HG02938 (cell line): ENCODE data around the gene ZNF143.
A peak's percentile ranks its signal among the peaks of the same experiment; 100 is the strongest.
"Not testable (repeated sequence)": the region's sequence is repeated elsewhere in the genome, so short reads cannot be mapped to it uniquely, and the experiment has no call there.

Source experiments
- ATAC-seq: cut with Tn5 transposase; IDR thresholded peaks from one replicate; pipeline ENCODE4 v1.9.1; 2021; ENCODE audit warnings: mild to moderate bottlenecking, moderate library complexity; ENCODE audit not compliant: unreplicated experiment

Gene ZNF143

DNA sequence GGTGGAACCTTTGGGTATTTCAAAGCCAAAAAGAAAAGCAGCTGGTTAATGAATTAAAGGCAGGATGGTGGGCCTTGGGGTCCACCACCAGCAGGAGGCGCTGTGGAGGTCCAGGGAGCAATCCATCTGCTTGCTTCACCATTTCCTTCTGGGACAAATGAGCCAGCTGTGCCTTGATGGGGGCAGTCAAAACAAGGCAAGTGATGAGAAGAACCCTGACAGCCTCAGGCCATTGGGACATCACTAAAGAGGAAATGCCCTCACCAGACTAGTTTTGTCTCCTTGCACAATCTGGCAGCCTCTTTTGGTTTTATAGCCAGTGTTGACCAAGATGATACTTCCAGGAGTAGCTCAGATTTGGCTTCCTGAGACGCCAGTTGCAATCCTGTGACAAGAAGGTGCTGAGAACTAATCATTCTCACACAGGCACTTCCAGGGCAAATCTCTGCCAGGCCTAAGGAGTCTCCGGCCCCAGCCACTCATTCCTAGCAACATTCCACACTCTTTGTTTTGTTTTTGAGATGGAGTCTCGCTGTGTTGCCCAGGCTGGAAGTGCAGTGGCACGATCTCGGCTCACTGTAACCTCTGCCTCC is 74.5 kb downstream of the ZNF143 start:
- ATAC-seq = no peak

DNA sequence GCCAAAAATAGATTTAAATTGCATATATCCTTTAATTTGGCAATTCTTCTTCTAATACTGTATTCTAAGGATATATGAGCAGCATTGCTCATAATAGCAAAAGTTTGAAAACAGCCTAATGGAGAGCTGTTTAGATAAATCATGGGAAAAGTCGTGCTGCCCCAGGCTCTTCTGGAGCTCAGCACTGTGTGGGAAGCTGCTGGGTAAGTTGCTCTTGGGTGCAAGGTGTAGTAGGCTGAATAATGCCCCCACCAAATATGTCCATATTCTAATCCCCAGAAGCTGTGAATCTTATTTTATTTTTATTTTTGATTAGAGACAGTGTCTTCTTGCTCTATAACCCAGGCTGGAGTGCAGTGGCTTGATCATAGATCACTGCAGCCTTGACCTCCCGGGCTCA is 77.7 kb downstream of the ZNF143 start:
- ATAC-seq = no peak

DNA sequence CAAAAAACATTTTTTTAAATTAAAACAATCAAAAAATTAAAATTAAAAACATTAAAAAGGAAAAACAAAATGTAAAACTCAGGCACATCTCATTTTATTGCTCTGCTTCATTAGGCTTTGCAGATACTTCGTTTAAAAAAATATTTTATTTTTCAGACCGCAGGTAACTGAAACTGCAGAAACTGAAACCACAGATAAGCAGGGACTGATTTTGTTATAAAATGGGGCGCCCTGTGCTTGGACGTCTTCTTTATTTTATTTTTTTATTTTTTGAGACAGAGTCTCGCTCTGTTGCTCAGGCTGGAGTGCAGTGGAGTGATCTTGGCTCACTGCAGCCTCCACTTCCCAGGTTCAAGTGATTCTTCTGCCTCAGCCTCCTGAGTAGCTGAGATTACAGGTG is 88.4 kb downstream of the ZNF143 start:
- not testable (repeated sequence) for ATAC-seq

DNA sequence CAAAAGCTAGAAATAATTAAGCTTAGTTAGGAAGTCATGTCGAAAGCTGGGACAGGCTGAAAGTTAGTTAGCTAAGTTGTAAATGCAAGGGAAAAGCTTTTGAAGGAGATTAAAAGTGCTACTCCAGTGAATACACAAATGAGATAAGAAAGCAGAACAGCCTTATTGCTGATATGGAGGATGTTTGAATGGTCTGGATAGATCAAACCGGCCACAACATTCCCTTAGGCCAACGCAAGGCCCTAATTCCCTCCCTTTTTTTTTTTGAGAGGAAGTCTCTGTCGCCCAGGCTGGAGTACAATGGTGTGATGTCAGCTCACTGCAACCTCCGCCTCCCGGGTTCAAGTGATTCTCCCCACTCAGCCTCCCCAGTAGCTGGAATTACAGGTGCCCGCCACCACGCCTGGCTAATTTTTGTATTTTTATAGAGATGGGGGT is 89.4 kb downstream of the ZNF143 start:
- ATAC-seq = no peak

DNA sequence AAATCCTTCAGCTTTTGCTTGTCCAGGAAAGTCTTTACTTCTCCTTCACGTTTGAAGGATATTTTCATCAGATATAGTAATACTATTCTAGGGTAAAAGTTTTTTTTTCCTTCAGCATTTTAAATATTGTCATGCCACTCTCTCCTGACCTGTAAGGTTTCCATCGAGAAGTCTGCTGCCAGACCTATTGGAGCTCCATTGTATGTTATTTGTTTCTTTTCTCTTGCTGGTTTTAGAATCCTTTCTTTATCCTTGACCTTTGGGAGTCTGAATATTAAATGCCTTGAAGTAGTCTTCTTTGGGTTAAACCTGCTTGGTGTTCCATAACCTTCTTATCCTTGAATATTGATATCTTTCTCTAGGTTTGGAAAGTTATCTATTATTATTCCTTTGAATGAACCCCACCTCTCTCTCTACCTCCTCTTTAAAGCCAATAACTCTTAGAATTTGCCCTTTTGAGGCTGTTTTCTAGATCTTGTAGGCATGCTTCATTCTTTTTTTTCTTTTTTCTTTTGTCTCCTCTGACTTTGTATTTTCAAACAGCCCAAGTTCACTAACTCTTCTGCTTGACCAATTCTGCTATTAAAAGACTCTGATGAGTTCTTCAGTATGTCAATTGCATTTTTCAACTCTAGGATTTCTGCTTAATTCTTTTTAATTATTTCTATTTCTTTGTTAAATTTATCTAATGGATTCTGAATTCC is 100.6 kb downstream of the ZNF143 start:
- ATAC-seq = no peak

DNA sequence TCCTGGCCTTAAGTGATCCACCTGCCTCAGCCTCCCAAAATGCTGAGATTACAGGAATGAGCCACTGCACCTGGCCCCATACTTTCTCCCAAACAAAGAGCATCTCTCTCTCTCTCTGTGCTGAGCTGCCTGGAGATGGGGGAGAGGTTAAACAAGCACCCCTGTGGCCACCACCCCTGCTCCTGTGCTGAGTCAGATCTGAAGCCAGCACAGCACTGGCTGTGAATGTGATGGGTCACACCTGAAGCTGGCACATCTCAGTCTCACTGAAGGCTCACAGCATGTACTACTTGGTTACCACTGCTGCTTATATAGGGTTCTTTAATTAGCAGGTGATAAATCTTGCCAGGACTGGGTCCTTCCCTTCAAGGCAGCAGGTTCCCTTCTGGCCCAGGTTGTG is 101.9 kb downstream of the ZNF143 start:
- ATAC-seq = no peak

DNA sequence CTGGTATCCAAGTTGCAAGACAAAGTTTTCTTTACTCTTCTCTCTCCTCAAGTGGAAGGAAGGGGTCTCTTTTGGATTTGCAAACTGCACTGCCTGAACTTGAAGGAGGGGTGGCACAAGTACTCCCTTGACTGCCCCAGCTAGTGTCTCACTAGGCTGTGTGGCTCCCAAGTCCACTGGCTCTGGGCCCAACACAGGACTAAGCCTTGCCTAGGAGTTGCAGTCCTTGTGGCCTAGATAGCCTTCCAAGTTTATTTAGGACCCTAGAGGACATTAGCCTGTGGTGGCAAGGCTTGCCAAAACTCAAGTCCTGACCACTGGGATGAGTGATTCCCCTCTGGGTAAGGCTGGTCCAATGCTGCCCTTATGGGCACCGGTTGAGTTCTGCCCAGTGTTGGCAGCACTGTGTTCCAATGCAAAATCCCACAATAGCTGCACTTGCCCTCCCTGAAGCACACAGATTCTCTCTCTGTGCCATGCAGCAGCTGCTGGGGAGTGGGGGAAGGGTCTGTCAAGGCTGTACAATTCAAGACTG is 102.5 kb downstream of the ZNF143 start:
- no peak for ATAC-seq

DNA sequence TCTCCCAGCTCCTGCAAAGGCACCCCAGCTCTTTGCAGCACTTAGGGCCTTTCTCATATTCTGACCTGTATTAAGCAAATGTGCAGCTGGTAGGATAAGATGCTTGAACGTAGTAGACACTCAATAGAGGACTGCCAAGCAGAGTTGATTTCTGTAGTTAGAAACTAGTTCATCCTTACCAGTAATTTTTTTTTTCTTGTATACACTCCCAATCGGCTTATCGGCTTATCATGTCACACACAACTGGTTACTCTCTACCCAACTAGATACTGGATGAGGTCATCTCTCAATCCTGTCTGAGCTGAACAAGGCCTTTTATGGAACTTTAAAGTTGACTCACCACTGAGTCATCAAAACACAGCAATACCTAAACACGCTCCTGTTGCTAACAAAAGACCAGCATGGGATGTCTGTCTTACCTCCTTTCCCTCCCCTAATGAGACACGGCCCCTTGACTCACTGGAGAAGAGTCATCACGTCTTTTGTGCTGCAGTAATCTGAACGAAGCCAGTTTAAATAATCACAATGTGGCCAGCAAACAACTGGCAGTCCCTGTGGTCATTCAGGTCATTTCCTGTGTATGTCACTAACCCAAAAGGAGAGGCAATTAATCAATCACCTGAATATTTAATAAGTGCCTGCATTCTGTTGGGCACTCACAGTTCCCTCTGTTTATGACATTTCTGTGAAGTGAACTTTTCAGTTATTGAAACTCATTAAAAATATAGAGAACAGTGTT is 105.2 kb downstream of the ZNF143 start:
- ATAC-seq = peak; percentile 96

DNA sequence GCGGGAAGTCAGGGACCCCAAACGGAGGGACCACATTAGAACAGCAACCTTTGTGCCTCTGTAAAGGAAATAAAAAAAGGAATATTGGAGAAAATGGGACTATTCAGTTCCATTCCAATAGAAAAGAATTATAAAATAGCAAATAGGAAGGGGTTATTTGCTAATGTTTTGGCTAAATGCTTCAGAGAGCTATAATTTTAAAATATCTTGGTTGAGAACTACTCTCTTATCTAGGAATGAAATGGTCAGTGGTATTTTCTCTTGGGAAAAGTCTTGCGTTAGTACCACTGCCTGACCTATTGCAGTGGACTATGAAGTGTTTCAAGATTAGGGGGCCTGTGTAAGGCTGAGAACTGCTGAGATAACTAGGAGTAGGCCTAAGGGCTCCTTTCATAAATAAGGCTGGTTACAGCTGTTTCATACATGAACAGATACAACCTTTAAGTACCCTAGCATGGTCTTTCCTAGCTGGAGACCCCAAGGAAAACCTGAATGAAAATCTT is 105.8 kb downstream of the ZNF143 start:
- ATAC-seq = no peak

DNA sequence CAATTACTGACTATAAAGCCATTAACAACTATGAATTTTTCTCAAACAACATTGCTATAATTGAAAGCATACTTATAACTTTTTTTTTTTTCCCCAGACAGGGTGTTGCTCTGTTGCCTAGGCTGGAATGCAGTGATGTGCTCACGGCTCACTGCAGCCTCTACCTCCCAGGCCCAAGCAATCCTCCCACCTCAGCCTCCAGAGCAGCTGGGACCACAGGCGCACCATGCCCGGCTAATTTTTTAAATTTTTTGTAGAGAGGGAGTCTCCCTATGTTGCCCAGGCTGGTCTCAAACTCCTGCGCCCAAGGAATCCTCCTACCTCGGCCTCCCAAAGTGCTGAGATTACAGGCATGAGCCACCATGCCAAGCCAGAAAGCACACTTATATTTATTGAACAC is 106.6 kb downstream of the ZNF143 start:
- no peak for ATAC-seq

DNA sequence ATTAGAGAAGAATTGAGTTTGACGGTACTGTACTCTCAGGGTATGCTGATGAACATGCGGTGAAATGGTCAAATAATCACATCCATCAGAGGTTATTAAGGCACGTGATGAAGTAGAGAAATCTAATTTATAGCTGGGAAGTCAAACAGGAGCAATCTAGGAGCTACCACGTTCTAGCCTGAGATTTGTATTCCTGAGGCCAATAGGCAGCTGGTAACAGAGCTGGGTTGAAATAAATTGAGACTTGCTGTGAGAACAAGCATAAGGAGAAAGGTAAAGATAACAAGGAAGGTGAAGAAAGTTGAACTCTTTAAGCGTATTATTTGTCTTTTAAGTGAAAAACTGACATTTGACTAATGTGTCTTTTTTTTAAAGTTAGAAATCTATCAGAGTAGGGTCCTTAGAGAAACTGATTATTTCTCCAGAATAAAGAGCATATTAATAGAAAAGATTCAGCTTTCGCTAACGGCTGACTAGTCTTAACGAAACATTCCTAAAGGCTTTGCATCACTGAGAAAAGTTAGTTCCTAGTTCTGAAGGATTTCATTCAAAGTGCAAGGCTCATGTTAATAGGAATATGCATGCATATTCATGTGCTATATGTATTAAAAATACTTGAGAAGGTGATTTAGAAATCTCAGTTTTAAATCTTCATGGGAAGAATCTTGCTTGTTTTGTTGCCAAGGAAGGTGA is 107.5 kb downstream of the ZNF143 start:
- no peak for ATAC-seq

DNA sequence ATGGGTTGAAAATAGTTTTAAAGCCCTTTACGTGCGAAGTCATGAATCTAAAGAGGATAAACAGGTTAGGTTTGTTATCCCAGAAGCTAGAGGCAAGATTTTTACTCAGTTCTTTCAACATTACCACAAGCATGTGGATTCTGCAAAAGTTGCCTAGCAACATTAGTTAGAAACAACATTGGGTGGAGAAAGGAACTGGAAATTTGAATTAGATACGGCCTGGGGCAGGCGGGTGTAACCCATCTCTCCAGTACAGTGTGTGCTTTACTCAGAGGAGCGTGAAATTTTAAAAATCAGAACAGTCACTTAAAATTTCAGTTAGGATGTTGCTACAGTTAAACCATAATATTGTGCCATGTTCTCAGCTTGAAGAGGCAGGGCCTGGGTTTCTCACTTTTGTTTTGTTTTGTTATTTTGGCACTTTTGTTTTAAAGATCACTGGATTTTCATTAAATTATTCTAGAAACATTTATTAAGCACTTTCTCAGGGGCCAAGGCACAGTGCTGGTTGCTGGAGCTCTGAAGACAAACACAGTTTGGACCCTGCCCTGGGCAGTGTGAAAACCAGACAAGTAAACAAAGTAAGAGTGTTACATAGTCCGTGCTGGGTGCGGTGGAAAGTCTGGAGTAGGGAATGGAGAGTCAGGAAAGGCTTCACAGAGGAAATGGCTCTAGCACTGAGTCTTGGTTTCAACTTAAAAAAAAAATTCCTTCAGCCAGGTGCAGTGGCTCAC is 108.2 kb downstream of the ZNF143 start:
- ATAC-seq = no peak

DNA sequence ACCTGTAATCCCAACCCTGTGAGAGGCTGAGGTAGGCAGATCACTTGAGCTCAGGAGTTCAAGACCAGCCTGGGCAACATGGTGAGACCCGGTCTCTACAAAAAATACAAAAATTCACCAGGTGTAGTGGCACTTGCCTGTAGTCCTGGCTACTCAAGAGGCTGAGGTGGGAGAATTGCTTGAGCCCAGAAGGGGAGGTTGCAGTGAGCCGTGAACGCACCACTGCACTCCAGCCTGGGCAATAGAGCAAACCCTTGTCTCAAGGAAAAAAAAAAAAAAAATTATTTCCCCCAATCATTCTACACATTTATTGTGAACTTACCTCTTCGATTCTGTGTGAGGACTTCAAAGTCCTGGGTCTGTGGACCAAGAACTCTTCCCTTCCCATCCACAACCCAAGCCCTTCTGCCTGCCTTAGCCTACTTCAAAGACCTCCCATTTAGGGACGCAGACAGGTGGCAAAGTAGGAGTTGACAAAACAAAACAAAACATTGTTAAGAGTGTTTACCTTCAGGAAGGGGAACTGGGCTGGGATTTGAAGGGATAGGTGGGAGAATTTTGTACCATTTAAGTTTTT is 108.9 kb downstream of the ZNF143 start:
- ATAC-seq = no peak

DNA sequence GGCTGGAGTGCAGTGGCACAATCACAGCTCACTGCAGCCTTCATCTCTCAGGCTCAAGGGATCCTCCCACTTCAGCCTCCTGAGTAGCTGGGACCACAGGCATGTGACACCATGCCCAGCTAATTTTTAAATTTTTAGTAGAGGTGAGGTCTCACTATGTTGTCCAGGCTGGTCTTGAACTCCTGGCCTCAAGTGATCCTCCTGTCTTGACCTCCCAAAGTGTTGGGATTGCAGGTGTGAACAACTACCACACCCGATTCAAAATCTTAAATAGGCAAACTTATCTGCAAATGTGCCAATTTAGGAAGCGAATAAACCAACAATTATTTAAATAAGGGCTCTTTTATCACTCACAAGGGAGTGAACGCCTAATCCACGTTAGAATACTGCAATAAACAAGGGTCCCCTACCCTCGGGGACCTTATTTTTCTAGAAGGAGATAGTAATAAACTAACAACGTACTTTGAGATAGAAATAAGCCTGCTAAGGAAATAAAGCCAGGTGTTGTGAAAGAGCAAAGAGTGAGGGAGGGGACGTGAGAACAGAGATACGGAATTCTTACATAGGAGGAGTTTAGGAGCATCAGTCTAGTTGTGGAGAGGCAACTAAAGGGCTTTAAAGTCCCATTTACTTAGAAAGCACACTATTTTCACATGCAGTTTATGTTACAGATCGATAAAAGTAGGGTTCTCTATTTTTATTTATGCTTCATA is 109.7 kb downstream of the ZNF143 start:
- ATAC-seq = no peak

DNA sequence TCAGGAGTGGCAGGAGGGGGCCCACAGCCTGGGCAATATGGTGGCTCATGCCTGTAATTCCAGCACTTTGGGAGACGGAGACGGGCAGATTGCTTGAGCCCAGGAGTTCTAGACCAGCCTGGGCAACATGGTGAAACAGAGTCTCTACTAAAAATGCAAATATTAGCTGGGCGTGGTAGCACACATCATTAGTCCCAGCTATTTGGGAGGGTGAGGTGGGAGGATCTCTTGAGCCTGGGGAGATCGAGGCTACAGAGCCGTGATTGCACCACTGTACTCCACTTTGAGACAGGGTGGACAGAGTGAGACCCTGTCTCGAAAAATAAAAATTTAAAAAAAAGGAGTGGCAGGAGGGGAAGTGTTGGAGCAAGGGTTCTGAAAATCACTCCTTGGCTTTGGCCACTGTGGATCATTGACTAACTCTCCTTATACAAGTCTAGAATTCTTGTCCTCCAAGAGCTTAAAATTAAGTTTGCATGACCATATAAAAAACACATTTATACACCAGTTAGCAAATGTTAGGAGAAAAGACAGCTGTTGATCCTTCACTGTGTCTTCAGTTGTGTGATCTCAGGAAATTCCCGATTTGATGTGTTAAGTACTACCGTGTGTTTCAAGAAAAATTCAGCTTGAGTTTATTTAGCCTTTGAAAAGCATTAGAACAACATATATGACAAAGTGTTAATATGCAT is 110.4 kb downstream of the ZNF143 start:
- ATAC-seq = no peak

DNA sequence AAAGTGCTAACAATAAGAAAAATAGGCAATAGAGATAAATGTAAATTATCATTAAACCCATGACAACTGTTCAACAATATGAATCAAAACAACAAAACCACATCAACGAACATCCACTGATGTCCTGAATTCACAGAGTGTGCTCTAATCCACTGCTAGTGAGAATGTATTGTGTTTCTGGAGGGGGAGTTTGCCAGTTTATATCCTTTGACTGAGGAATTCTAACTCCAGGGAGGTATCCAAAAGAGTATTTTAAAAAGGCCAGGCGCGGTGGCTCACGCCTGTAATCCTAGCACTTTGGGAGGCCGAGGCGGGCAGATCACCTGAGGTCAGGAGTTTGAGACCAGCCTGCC is 110.9 kb downstream of the ZNF143 start:
- no peak for ATAC-seq

DNA sequence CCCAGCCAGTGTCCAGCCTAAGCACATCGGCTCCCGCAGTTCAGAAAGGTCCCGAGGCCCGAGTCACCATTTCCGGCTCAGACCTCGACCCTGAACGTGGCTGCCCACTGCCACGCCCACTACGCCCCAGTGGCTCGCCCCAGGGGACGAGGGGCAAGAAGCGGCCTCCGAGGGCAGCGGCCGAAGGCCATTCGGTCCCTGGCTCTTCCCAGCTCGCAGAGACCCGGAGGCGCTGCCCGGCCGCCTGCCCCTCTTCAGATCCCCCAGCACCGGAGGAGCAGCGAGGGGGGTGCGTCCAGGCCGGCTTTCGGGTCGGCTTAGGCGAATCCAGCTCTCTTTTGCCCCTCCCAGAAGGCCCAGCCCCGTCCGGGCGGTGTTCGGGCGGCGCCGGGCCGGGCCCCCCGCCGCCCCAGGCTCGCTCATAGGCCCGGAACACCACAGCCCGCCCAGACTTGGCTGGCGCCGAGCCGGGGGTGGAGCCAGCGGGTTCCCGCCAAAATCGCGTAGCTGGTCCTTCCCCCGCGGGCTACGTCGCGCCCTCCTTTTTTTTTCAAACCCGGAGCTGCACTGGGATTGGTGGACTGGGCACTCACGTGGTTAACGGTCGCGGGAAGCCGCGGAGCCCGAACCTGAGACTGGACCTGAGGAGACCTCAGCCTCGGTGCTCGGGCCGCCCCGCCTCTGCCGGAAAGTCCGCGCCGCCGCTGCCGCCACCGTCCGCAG is 112.4 kb downstream of the ZNF143 start, which contains the start of gene WEE1:
TSS of gene WEE1 (plus strand) at position 619 of the 723 bp plus-strand sequence. CDS start 264 bp downstream, outside the sequence.
- peak; percentile 80 for ATAC-seq
